ACC112 (cell line): ENCODE results near the gene CCT6B.

Experiments used
- H2AFZ ChIP-seq: fragments of 200-600 bp; sonication (generic); one replicate; pipeline ENCODE4 v1.6.0; 2017; ENCODE audit warnings: antibody characterized with exemption, low read length; ENCODE audit not compliant: unreplicated experiment
- H3K27ac ChIP-seq: fragments of 200-600 bp; sonication (generic); 2 replicates; pipeline ENCODE4 v1.5.1; 2014; ENCODE audit warnings: low read depth, mild to moderate bottlenecking, antibody characterized with exemption, low read length, moderate library complexity
- H3K27me3 ChIP-seq: fragments of 200-600 bp; sonication (generic); 2 replicates; pipeline ENCODE4 v1.6.1; 2014; ENCODE audit warnings: mild to moderate bottlenecking, antibody characterized with exemption, low read length, moderate library complexity, mixed read lengths; ENCODE audit not compliant: insufficient read depth
- H3K36me3 ChIP-seq: fragments of 200-600 bp; sonication (generic); 2 replicates; pipeline ENCODE4 v1.6.1; 2016; ENCODE audit warnings: mild to moderate bottlenecking, antibody characterized with exemption, low read length, moderate library complexity, mixed read lengths; ENCODE audit not compliant: insufficient read depth
- H3K4me1 ChIP-seq: fragments of 200-600 bp; sonication (generic); one replicate; pipeline ENCODE4 v1.6.1; 2016; ENCODE audit warnings: low read length, mixed read lengths; ENCODE audit not compliant: insufficient read depth, unreplicated experiment, control insufficient read depth
- H3K4me3 ChIP-seq: fragments of 200-600 bp; sonication (generic); 2 replicates; pipeline ENCODE4 v1.5.1; 2014; ENCODE audit warnings: mild to moderate bottlenecking, low read depth, low read length
- H3K79me2 ChIP-seq: fragments of 200-600 bp; sonication (generic); one replicate; pipeline ENCODE4 v1.6.0; 2016; ENCODE audit warnings: low read length; ENCODE audit not compliant: control insufficient read depth, unreplicated experiment, insufficient read depth

Gene CCT6B

GRCh38 chr17:34885076-34885475, 76.2 kb downstream of the CCT6B start:
- Histone ChIP-seq H3K4me3 (no peak overlapping the region), H3K36me3 (no peaks in the 10 kb centered on the region), H3K4me1 (no peaks in the 10 kb centered on the region), H3K79me2 (no peaks in the 10 kb centered on the region), H3K27ac (no peak overlapping the region), H3K27me3 (peaks cover 82% of the 10 kb centered on the region), H2AFZ (no peak overlapping the region)

DNA sequence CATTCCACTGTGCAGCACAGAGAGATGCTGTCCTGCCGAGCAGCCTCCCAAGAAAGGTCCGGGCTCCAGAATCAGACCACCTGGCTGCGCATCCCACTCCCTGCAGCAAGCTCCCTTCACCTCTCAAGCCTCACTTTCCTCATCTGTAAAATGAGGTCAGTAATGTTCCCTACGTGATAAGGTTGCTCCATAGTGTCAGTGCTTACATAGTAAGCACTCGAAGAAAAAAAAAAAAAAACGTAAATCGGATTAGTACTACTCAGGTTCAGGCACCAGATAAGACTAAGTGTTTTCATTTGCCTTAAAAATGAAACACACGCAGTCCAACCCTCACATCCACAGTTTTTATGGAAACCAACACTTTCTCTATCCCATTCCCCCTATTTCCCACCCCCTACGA, 76.7 kb downstream of the CCT6B start:
- Histone ChIP-seq H3K27me3 (peaks cover 85% of the 10 kb centered on the region), H3K4me3 (no peak overlapping the region), H3K4me1 (no peaks in the 10 kb centered on the region), H3K27ac (no peak overlapping the region), H2AFZ (no peak overlapping the region), H3K36me3 (no peaks in the 10 kb centered on the region), H3K79me2 (no peaks in the 10 kb centered on the region)

- Histone ChIP-seq H3K4me3 (no peak overlapping the region), H2AFZ (no peak overlapping the region), H3K27me3 (peaks cover 91% of the 10 kb centered on the region), H3K4me1 (no peaks in the 10 kb centered on the region), H3K79me2 (no peaks in the 10 kb centered on the region), H3K36me3 (no peaks in the 10 kb centered on the region), H3K27ac (no peak overlapping the region)
These were observed 77.9 kb downstream of the CCT6B start for GRCh38 chr17:34883106-34884000.

DNA sequence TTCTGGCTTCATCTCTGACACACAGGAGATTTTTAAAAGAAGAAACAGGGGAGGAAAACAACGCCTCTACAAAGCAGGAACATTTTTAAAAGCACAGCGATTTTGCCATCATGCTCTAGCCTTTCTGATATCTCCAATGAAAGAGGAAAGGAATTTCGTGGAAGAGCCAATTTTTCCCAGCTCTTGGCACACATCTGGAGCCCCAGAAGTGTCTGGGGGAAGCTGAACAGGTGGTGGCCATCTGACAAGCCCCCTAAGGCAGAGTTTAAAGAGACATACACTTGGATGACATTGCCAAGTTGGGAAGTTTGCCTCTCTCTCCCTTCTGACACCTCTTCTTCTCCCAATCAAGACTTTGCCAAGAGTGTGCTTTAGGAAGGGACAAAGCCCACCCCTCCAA, 82.1 kb downstream of the CCT6B start:
- Histone ChIP-seq H2AFZ (no peak overlapping the region), H3K27ac (no peak overlapping the region), H3K27me3 (peaks cover 64% of the 10 kb centered on the region), H3K4me1 (no peaks in the 10 kb centered on the region), H3K4me3 (no peak overlapping the region), H3K79me2 (no peaks in the 10 kb centered on the region), H3K36me3 (no peaks in the 10 kb centered on the region)
